HG02973 (cell line): ENCODE results near the gene BRD7.
A peak's percentile ranks its signal among the peaks of the same experiment; 100 is the strongest.

ENCODE experiments used
- ATAC-seq: cut with Tn5 transposase; IDR thresholded peaks from one replicate; pipeline ENCODE4 v1.9.1; 2021; ENCODE audit warnings: moderate library complexity; ENCODE audit not compliant: unreplicated experiment

The BRD7 gene

GRCh38 chr16:50368410-50369132 is at the start of gene BRD7:
Gene BRD7, minus strand, starts transcription at chr16:50368988. Its CDS starts 214 bp downstream, at chr16:50368774.
- ATAC-seq, result peak; percentile 58

- ATAC-seq, result no peak
These were observed 47.6 kb upstream of the BRD7 start for GRCh38 chr16:50416388-50416787.

- no peak for ATAC-seq
These were observed 45.4 kb upstream of the BRD7 start for GRCh38 chr16:50414152-50414551.

GRCh38 chr16:50411034-50411433 is 42.2 kb upstream of the BRD7 start:
- no peak for ATAC-seq

- ATAC-seq, result no peak
These were observed 39.3 kb upstream of the BRD7 start for GRCh38 chr16:50408001-50408561.

- no peak for ATAC-seq
These were observed 38.6 kb upstream of the BRD7 start for GRCh38 chr16:50407351-50407750.

- ATAC-seq, result no peak
These were observed 34.7 kb upstream of the BRD7 start for GRCh38 chr16:50403491-50403890.

GRCh38 chr16:50402298-50402895 is 33.6 kb upstream of the BRD7 start:
- ATAC-seq, result no peak

- ATAC-seq, result no peak
These were observed 32.6 kb upstream of the BRD7 start for GRCh38 chr16:50401355-50401754.

GRCh38 chr16:50400967-50401348 is 32.2 kb upstream of the BRD7 start:
- ATAC-seq, result no peak

- no peak for ATAC-seq
These were observed 31.7 kb upstream of the BRD7 start for GRCh38 chr16:50400312-50400966.

GRCh38 chr16:50399411-50399810 is 30.6 kb upstream of the BRD7 start:
- ATAC-seq, result no peak

- no peak for ATAC-seq
These were observed 29.5 kb upstream of the BRD7 start for GRCh38 chr16:50398336-50398735.

- ATAC-seq, result no peak
These were observed 28.2 kb upstream of the BRD7 start for GRCh38 chr16:50396761-50397535.

- ATAC-seq, result no peak
These were observed 27.2 kb upstream of the BRD7 start for GRCh38 chr16:50395763-50396710.

- ATAC-seq, result no peak
These were observed 25.3 kb upstream of the BRD7 start for GRCh38 chr16:50393858-50394802.

- ATAC-seq, result no peak
These were observed 24.6 kb upstream of the BRD7 start for GRCh38 chr16:50393416-50393815.

GRCh38 chr16:50390914-50391716 is 22.3 kb upstream of the BRD7 start:
- no peak for ATAC-seq
